ENCODE measurements around the gene SETBP1. TPM values are rescaled to one million over a fixed set of nuclear protein-coding genes. Genes with fewer than 3 reads are reported as not detected.

SETBP1 gene
- total RNA-seq, 1 donor from 2014 or later, result 7.1 TPM

- no peak for ATAC-seq
- intact Hi-C loops (cut with DNase I), result no loop called here
- DNase-seq (ENCODE audit: missing footprints), result no peak
Observed at GRCh38 chr18:44841221-44841620, 160.5 kb downstream of the SETBP1 start.

- intact Hi-C loops (cut with DNase I), result no loop called here
- ATAC-seq, result no peak
- DNase-seq (ENCODE audit: missing footprints), result no peak
Observed at GRCh38 chr18:44841752-44842587, 161.3 kb downstream of the SETBP1 start.

GRCh38 chr18:44842588-44843412 is 162.1 kb downstream of the SETBP1 start:
- no peak for ATAC-seq
- intact Hi-C loops (cut with DNase I), result no loop called here

GRCh38 chr18:44844486-44844885 is 163.8 kb downstream of the SETBP1 start:
- DNase-seq (ENCODE audit: missing footprints) (no peak), ATAC-seq (no peak)
- intact Hi-C loops (cut with DNase I), result no loop called here

More at GRCh38 chr18:44842588-44843412, 162.1 kb downstream of the SETBP1 start:
- no peak for DNase-seq (ENCODE audit: missing footprints)

GRCh38 chr18:44846450-44846849 is 165.8 kb downstream of the SETBP1 start:
- DNase-seq (ENCODE audit: missing footprints) (no peak), ATAC-seq (no peak)
- intact Hi-C loops (cut with DNase I), result no loop called here

GRCh38 chr18:44848644-44849335 is 168.1 kb downstream of the SETBP1 start:
- DNase-seq (ENCODE audit: missing footprints), result no peak
- no peak for ATAC-seq
- intact Hi-C loops (cut with DNase I), result no loop called here

GRCh38 chr18:44849361-44849760 is 168.7 kb downstream of the SETBP1 start:
- no peak for ATAC-seq
- intact Hi-C loops (cut with DNase I), result no loop called here

GRCh38 chr18:44850001-44850400 is 169.3 kb downstream of the SETBP1 start:
- DNase-seq (ENCODE audit: missing footprints), result no peak
- no peak for ATAC-seq
- intact Hi-C loops (cut with DNase I), result no loop called here

More at GRCh38 chr18:44849361-44849760, 168.7 kb downstream of the SETBP1 start:
- DNase-seq (ENCODE audit: missing footprints), result no peak

GRCh38 chr18:44851856-44852621 is 171.4 kb downstream of the SETBP1 start:
- no peak for DNase-seq (ENCODE audit: missing footprints)
- ATAC-seq, result no peak
- intact Hi-C loops (cut with DNase I), result no loop called here

GRCh38 chr18:44852818-44853217 is 172.1 kb downstream of the SETBP1 start:
- intact Hi-C loops (cut with DNase I), result no loop called here
- peak; percentile 85 for ATAC-seq
- DNase-seq (ENCODE audit: missing footprints), result no peak

- no peak for DNase-seq (ENCODE audit: missing footprints)
- no peak for ATAC-seq
- intact Hi-C loops (cut with DNase I), result no loop called here
Observed at GRCh38 chr18:44853430-44853829, 172.7 kb downstream of the SETBP1 start.

- ATAC-seq (no peak), DNase-seq (ENCODE audit: missing footprints) (no peak)
- intact Hi-C loops (cut with DNase I), result no loop called here
Observed at GRCh38 chr18:44855681-44856080, 175.0 kb downstream of the SETBP1 start.

GRCh38 chr18:44856157-44856556 is 175.5 kb downstream of the SETBP1 start:
- DNase-seq (ENCODE audit: missing footprints) (no peak), ATAC-seq (no peak)
- intact Hi-C loops (cut with DNase I), result no loop called here

- no peak for DNase-seq (ENCODE audit: missing footprints)
- intact Hi-C loops (cut with DNase I), result no loop called here
- ATAC-seq, result no peak
Observed at GRCh38 chr18:44857081-44857480, 176.4 kb downstream of the SETBP1 start.

GRCh38 chr18:44857744-44858491 is 177.2 kb downstream of the SETBP1 start:
- DNase-seq (ENCODE audit: missing footprints) (no peak), ATAC-seq (no peak)
- intact Hi-C loops (cut with DNase I), result no loop called here

GRCh38 chr18:44859263-44859662 is 178.6 kb downstream of the SETBP1 start:
- ATAC-seq, result no peak
- no peak for DNase-seq (ENCODE audit: missing footprints)
- intact Hi-C loops (cut with DNase I), result no loop called here

GRCh38 chr18:44859751-44860439 is 179.2 kb downstream of the SETBP1 start:
- intact Hi-C loops (cut with DNase I), result no loop called here
- DNase-seq (ENCODE audit: missing footprints) (no peak), ATAC-seq (peak; percentile 23)

All from Right ventricle myocardium inferior (tissue), 1 donor.